K562 treated with DMSO at 1 percent for 24 hours (cell line): ENCODE results near the gene AKNAD1. TPM values are rescaled to one million over a fixed set of nuclear protein-coding genes. Genes with fewer than 3 reads are reported as not detected.

ENCODE experiments used
- total RNA-seq: library from RNA; unstranded; fragments of 300-600 nt; gene quantifications from 2 replicates; pipeline ENCODE4 v1.2.3, GENCODE V29; 2022; ENCODE audit warnings: low read depth; ENCODE audit not compliant: insufficient read depth

AKNAD1 gene
- not detected in 2 replicates for total RNA-seq

GRCh38 chr1:108856994-108857393 is at the start of gene AKNAD1:
TSS of gene AKNAD1 (minus strand) at chr1:108857094. CDS start at chr1:108852664, 4,430 bp downstream.

Other genes starting within 250 kb of the AKNAD1 start
- not detected in 2 replicates for gene HENMT1, start 196.0 kb downstream of the AKNAD1 start, total RNA-seq
- 24.4 and 25.8 TPM in 2 replicates for gene PRPF38B, start 164.8 kb downstream of the AKNAD1 start, total RNA-seq
- gene FNDC7, start 144.2 kb downstream of the AKNAD1 start, total RNA-seq = not detected in 2 replicates
- 30.3 and 37.6 TPM in 2 replicates for gene STXBP3, start 110.4 kb downstream of the AKNAD1 start, total RNA-seq
- gene GPSM2, start 19.9 kb upstream of the AKNAD1 start, total RNA-seq = 21.4 and 29.7 TPM in 2 replicates
- 17.9 and 19.6 TPM in 2 replicates for gene CLCC1, start 106.4 kb upstream of the AKNAD1 start, total RNA-seq
- gene WDR47, start 185.0 kb upstream of the AKNAD1 start, total RNA-seq = 12.4 and 13.9 TPM in 2 replicates
- 25.6 and 41.1 TPM in 2 replicates for gene TAF13, start 218.9 kb upstream of the AKNAD1 start, total RNA-seq
- gene TMEM167B, start 233.7 kb upstream of the AKNAD1 start, total RNA-seq = 18.8 and 19.2 TPM in 2 replicates